HepG2 (cell line): ENCODE measurements around the gene RPP25L. TPM values are rescaled to one million over a fixed set of nuclear protein-coding genes. Genes with fewer than 3 reads are reported as not detected.

ENCODE experiments used
- ARNTL ChIP-seq: sonication (generic); formaldehyde crosslinking; IDR thresholded peaks from 2 replicates; pipeline ENCODE4 v1.4.0; 2020; ENCODE audit warnings: mild to moderate bottlenecking, missing genetic modification reagents
- KLF11 ChIP-seq: IDR thresholded peaks from 2 replicates; pipeline ENCODE4 v1.6.1; 2016; ENCODE audit warnings: missing compliant biosample characterization
- MAFK ChIP-seq, 2 experiments: IDR thresholded peaks in 1 of 2; conservative IDR thresholded peaks in 1 of 2; 2 replicates each; pipeline ENCODE4 v1.6.1; 2011; ENCODE audit warnings: improper control_type of control experiment in 2 of 2, low read length in 2 of 2
- MAZ ChIP-seq, 2 experiments: sonication (generic) in 1 of 2; formaldehyde crosslinking in 1 of 2; IDR thresholded peaks; 2 replicates each; pipeline versions ENCODE4 v1.5.0 to v1.6.1; 2012 to 2020; ENCODE audit warnings: low read depth in 2 of 2, mild to moderate bottlenecking in 2 of 2, borderline replicate concordance in 1 of 2, improper control_type of control experiment in 1 of 2, low read length in 1 of 2, missing genetic modification reagents in 1 of 2, moderate library complexity in 1 of 2
- RXRA ChIP-seq: sonication (generic); formaldehyde crosslinking; IDR thresholded peaks from 2 replicates; pipeline ENCODE4 v1.5.1; 2020; ENCODE audit warnings: missing genetic modification reagents
- SOX6 ChIP-seq, 2 experiments: fragments of 450-650 bp in 1 of 2; sonication (generic) in 1 of 2; formaldehyde crosslinking in 1 of 2; IDR thresholded peaks; 2 replicates each; pipeline versions ENCODE4 v1.4.0 to v1.6.1; 2017 to 2020; ENCODE audit warnings: antibody characterized with exemption in 1 of 2, mild to moderate bottlenecking in 1 of 2, missing genetic modification reagents in 1 of 2
- ZNF616 ChIP-seq: sonication (generic); formaldehyde crosslinking; IDR thresholded peaks from 2 replicates; pipeline ENCODE4 v1.5.0; 2020; ENCODE audit warnings: low read depth, mild to moderate bottlenecking, missing genetic modification reagents
- ZNF724P ChIP-seq: sonication (generic); formaldehyde crosslinking; IDR thresholded peaks from 2 replicates; pipeline ENCODE4 v1.8.0; 2022; ENCODE audit warnings: missing genetic modification reagents, borderline replicate concordance
- ZNF746 ChIP-seq: sonication (generic); formaldehyde crosslinking; IDR thresholded peaks from 2 replicates; pipeline ENCODE4 v1.8.0; 2022; ENCODE audit warnings: mild to moderate bottlenecking, missing genetic modification reagents
- ZNF776 ChIP-seq: sonication (generic); formaldehyde crosslinking; IDR thresholded peaks from 2 replicates; pipeline ENCODE4 v1.4.0; 2020; ENCODE audit warnings: mild to moderate bottlenecking, missing genetic modification reagents
- ZNF891 ChIP-seq: sonication (generic); formaldehyde crosslinking; IDR thresholded peaks from 2 replicates; pipeline ENCODE4 v1.5.0; 2020; ENCODE audit warnings: mild to moderate bottlenecking, missing genetic modification reagents
- polyA plus RNA-seq, 8 experiments: library from polyadenylated mRNA; depleted of rRNA in 3 of 8; stranded (reverse) in 7 of 8; unstranded in 1 of 8; fragments of >200 nt; fragmentation: Illumina TruSeq in 4 of 8; extraction: Trizol in 4 of 8; gene quantifications; 2 replicates each; pipeline versions ENCODE4 v1.2.1 to v1.2.3, GENCODE V29; 2011 to 2016; ENCODE audit warnings: low read depth in 4 of 8, missing spikeins in 1 of 8, mixed read lengths in 1 of 8; ENCODE audit not compliant: insufficient read depth in 1 of 8
- total RNA-seq, 5 experiments: library from RNA; depleted of rRNA; stranded (reverse); fragments of >200 nt; fragmentation: Illumina TruSeq; extraction: Trizol; gene quantifications; 2 replicates each; pipeline ENCODE4 v1.2.3, GENCODE V29; 2016; ENCODE audit warnings: low read depth in 1 of 5
- TF ChIP-seq, protein P1 (sequence below): sonication (generic); formaldehyde crosslinking; conservative IDR thresholded peaks from 2 replicates; pipeline ENCODE4 v1.8.0; 2022; ENCODE audit warnings: low read depth, missing genetic modification reagents
- TF ChIP-seq, protein P2 (sequence below): sonication (generic); formaldehyde crosslinking; IDR thresholded peaks from 2 replicates; pipeline ENCODE4 v1.5.0; 2020; ENCODE audit warnings: mild to moderate bottlenecking, missing genetic modification reagents, borderline replicate concordance
- TF ChIP-seq, protein P3 (sequence below): sonication (generic); formaldehyde crosslinking; IDR thresholded peaks from 2 replicates; pipeline ENCODE4 v1.4.0; 2020; ENCODE audit warnings: mild to moderate bottlenecking, low read depth, missing genetic modification reagents
- TF ChIP-seq, protein P4 (sequence below): sonication (generic); formaldehyde crosslinking; IDR thresholded peaks from 2 replicates; pipeline ENCODE4 v1.8.0; 2022; ENCODE audit warnings: missing genetic modification reagents, mild to moderate bottlenecking, borderline replicate concordance
- TF ChIP-seq, protein P5 (sequence below): sonication (generic); formaldehyde crosslinking; IDR thresholded peaks from 2 replicates; pipeline ENCODE4 v1.5.0; 2020; ENCODE audit warnings: mild to moderate bottlenecking, missing genetic modification reagents, moderate library complexity
- TF ChIP-seq, protein P6 (sequence below): IDR thresholded peaks from 2 replicates; pipeline ENCODE4 v1.6.1; 2016; ENCODE audit warnings: low read depth, borderline replicate concordance

Gene RPP25L
- total and polyA plus RNA-seq, 2 of the 13 experiments (the other 11 are each of a cell fraction or from before 2014, with no cell fraction given): 24.5 to 27.3 TPM

DNA sequence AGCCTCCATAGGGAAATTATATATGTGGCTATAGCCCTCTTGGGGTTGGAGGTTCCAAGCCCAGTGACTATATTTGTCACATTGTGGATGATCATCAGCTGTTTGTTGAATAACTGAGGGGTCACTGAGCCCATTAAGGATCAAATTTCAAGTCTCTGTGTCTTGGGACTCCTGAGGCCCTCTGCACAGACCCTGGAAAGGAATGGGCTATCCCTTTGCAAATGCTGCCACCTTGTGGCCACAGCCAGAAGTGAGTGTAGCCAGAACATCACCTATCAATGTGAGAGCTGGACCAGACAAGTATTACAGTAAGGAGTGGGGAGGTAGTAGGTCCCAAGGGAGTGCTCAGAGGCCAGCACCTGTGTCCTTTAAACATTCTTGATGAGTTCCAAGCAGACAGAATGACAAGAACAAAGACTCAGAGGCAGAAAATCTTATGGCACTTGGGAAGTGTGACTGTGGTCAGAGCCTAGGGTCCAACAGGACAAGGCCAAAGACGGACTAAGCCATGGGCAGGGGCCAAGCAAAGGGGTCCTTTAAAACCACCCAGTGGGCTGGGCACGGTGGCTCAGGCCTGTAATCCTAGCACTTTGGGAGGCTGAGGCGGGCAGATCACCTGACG lies 8.2 kb downstream of the RPP25L start (continued):
- TF ChIP-seq, protein P1, sequence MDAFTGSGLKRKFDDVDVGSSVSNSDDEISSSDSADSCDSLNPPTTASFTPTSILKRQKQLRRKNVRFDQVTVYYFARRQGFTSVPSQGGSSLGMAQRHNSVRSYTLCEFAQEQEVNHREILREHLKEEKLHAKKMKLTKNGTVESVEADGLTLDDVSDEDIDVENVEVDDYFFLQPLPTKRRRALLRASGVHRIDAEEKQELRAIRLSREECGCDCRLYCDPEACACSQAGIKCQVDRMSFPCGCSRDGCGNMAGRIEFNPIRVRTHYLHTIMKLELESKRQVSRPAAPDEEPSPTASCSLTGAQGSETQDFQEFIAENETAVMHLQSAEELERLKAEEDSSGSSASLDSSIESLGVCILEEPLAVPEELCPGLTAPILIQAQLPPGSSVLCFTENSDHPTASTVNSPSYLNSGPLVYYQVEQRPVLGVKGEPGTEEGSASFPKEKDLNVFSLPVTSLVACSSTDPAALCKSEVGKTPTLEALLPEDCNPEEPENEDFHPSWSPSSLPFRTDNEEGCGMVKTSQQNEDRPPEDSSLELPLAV: no peak
- no peak for TF ChIP-seq MAFK (conservative IDR thresholded peaks at IDR 0.05 in 1 of 2, IDR thresholded peaks at IDR 0.05 in 1 of 2; ENCODE audit: low read length in 2 of 2)
- no peak for TF ChIP-seq ZNF891 (CRISPR knock-in tag)
- TF ChIP-seq, protein P2, sequence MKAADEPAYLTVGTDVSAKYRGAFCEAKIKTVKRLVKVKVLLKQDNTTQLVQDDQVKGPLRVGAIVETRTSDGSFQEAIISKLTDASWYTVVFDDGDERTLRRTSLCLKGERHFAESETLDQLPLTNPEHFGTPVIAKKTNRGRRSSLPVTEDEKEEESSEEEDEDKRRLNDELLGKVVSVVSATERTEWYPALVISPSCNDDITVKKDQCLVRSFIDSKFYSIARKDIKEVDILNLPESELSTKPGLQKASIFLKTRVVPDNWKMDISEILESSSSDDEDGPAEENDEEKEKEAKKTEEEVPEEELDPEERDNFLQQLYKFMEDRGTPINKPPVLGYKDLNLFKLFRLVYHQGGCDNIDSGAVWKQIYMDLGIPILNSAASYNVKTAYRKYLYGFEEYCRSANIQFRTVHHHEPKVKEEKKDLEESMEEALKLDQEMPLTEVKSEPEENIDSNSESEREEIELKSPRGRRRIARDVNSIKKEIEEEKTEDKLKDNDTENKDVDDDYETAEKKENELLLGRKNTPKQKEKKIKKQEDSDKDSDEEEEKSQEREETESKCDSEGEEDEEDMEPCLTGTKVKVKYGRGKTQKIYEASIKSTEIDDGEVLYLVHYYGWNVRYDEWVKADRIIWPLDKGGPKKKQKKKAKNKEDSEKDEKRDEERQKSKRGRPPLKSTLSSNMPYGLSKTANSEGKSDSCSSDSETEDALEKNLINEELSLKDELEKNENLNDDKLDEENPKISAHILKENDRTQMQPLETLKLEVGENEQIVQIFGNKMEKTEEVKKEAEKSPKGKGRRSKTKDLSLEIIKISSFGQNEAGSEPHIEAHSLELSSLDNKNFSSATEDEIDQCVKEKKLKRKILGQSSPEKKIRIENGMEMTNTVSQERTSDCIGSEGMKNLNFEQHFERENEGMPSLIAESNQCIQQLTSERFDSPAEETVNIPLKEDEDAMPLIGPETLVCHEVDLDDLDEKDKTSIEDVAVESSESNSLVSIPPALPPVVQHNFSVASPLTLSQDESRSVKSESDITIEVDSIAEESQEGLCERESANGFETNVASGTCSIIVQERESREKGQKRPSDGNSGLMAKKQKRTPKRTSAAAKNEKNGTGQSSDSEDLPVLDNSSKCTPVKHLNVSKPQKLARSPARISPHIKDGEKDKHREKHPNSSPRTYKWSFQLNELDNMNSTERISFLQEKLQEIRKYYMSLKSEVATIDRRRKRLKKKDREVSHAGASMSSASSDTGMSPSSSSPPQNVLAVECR: no peak
- TF ChIP-seq, protein P3, sequence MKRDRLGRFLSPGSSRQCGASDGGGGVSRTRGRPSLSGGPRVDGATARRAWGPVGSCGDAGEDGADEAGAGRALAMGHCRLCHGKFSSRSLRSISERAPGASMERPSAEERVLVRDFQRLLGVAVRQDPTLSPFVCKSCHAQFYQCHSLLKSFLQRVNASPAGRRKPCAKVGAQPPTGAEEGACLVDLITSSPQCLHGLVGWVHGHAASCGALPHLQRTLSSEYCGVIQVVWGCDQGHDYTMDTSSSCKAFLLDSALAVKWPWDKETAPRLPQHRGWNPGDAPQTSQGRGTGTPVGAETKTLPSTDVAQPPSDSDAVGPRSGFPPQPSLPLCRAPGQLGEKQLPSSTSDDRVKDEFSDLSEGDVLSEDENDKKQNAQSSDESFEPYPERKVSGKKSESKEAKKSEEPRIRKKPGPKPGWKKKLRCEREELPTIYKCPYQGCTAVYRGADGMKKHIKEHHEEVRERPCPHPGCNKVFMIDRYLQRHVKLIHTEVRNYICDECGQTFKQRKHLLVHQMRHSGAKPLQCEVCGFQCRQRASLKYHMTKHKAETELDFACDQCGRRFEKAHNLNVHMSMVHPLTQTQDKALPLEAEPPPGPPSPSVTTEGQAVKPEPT (CRISPR knock-in tag): no peak
- TF ChIP-seq, protein P4, sequence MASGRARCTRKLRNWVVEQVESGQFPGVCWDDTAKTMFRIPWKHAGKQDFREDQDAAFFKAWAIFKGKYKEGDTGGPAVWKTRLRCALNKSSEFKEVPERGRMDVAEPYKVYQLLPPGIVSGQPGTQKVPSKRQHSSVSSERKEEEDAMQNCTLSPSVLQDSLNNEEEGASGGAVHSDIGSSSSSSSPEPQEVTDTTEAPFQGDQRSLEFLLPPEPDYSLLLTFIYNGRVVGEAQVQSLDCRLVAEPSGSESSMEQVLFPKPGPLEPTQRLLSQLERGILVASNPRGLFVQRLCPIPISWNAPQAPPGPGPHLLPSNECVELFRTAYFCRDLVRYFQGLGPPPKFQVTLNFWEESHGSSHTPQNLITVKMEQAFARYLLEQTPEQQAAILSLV (CRISPR knock-in tag): 0 out of 2 replicates have a peak, but pooled peaks have one; percentile 40
- no peak for TF ChIP-seq KLF11 (CRISPR knock-in tag)
- TF ChIP-seq MAZ (IDR thresholded peaks at IDR 0.05; ENCODE audit: borderline replicate concordance, low read depth, low read length): no peak
- TF ChIP-seq MAZ (CRISPR knock-in tag; IDR thresholded peaks at IDR 0.05; ENCODE audit: low read depth): no peak
- TF ChIP-seq SOX6 (IDR thresholded peaks at IDR 0.05): no peak
- TF ChIP-seq SOX6 (CRISPR knock-in tag; IDR thresholded peaks at IDR 0.05): no peak
- no peak for TF ChIP-seq ZNF746 (CRISPR knock-in tag)
- no peak for TF ChIP-seq ZNF776 (CRISPR knock-in tag)
- no peak for TF ChIP-seq RXRA (CRISPR knock-in tag)
- TF ChIP-seq, protein P5, sequence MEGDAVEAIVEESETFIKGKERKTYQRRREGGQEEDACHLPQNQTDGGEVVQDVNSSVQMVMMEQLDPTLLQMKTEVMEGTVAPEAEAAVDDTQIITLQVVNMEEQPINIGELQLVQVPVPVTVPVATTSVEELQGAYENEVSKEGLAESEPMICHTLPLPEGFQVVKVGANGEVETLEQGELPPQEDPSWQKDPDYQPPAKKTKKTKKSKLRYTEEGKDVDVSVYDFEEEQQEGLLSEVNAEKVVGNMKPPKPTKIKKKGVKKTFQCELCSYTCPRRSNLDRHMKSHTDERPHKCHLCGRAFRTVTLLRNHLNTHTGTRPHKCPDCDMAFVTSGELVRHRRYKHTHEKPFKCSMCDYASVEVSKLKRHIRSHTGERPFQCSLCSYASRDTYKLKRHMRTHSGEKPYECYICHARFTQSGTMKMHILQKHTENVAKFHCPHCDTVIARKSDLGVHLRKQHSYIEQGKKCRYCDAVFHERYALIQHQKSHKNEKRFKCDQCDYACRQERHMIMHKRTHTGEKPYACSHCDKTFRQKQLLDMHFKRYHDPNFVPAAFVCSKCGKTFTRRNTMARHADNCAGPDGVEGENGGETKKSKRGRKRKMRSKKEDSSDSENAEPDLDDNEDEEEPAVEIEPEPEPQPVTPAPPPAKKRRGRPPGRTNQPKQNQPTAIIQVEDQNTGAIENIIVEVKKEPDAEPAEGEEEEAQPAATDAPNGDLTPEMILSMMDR (CRISPR knock-in tag): peak; percentile 94
- TF ChIP-seq ZNF616 (CRISPR knock-in tag): no peak
- TF ChIP-seq, protein P6, sequence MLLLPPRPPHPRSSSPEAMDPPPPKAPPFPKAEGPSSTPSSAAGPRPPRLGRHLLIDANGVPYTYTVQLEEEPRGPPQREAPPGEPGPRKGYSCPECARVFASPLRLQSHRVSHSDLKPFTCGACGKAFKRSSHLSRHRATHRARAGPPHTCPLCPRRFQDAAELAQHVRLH (CRISPR knock-in tag): 0 out of 2 replicates have a peak, but pooled peaks have one; percentile 65
- no peak for TF ChIP-seq ARNTL
- no peak for TF ChIP-seq ZNF724P (CRISPR knock-in tag)
